ENCODE measurements around the gene SMAD2.

The SMAD2 gene

DNA sequence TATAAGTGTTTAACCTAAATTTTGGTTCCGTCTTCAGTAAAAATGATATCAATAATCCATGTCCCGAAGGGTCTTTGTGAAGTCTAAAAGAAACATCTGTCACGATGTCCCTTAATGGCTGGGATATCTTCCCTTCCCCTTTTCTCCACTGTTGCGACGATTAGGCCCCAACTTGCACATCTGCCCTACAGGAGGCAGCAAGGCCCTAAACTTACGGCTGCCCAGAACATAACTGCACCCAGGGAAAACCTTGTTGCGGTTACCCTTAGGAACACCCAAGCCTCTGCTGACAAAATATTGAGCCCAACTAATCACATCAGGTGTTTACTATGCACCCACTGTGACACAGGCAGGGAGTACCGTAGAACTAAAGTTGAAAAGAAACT lies 1.3 kb upstream of the SMAD2 start:
- no peak for FAIRE-seq

DNA sequence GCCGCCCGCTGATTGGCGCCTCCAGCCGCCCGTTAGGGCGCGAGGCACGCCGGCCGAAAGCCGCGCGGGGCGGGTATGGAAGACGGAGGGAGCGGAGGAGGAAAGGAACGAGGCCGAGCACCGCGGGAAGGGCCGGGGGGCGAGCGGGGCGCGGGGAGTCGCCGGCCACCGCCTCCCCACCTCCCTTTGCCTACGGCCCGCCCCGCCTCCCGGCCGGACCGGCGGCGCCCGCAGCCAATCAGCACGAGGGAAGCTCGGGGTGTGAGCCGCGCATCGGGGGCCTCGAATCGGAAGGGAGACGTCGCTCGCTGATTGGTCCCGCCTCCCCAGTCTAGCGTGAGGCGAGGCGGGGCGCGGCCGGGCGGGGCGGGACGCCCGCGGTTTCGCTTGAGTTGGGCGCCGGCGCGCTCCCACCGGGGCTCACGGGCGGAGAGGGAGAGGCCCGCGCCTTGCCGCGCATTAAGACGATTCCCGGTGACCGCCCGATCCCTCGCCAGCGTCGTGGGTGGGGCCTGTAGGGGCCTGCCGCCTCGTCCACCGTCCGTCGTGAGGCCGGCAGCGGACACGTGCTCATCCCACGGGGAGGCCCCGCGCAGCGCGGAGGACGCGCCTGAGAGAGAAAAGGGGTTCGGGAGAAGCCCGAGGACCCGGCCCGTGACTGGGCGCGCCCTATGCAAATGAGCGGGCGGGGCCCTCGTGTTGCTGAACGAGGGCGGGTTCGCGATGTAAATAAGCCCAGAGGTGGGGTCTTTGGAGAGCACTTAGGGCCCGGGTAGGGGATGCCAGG lies 665 bp upstream of the SMAD2 start:
- FAIRE-seq, result no peak

- FAIRE-seq, result no peak
These were observed 719 bp downstream of the SMAD2 start for GRCh38 chr18:47929681-47930198.

DNA sequence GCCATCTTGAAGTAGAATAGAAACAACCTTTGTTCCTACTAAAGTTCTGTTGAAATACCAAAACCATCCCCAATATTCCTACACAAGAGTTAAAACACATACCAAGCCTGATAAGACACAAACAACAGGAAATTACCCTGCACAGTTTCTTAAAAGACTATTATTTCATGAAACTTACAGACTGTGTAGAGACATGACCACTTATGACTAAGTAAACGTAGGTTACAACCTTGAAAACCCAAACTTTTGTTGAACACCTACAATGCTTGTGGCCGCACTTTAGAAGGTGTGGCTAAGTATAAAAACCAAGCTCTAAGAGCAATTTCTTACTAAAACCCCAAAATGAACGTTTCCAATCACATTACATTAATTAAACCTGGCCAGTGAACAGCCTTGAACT lies 2.0 kb downstream of the SMAD2 start:
- no peak for FAIRE-seq

GRCh38 chr18:47926101-47926850 lies 4.2 kb downstream of the SMAD2 start:
- no peak for FAIRE-seq

GRCh38 chr18:47919916-47920315 lies 10.5 kb downstream of the SMAD2 start:
- FAIRE-seq, result no peak

GRCh38 chr18:47917923-47918610 lies 12.4 kb downstream of the SMAD2 start:
- FAIRE-seq, result no peak

- no peak for FAIRE-seq
These were observed 14.5 kb downstream of the SMAD2 start for GRCh38 chr18:47915930-47916329.

- FAIRE-seq, result no peak
These were observed 15.2 kb downstream of the SMAD2 start for GRCh38 chr18:47915229-47915628.

DNA sequence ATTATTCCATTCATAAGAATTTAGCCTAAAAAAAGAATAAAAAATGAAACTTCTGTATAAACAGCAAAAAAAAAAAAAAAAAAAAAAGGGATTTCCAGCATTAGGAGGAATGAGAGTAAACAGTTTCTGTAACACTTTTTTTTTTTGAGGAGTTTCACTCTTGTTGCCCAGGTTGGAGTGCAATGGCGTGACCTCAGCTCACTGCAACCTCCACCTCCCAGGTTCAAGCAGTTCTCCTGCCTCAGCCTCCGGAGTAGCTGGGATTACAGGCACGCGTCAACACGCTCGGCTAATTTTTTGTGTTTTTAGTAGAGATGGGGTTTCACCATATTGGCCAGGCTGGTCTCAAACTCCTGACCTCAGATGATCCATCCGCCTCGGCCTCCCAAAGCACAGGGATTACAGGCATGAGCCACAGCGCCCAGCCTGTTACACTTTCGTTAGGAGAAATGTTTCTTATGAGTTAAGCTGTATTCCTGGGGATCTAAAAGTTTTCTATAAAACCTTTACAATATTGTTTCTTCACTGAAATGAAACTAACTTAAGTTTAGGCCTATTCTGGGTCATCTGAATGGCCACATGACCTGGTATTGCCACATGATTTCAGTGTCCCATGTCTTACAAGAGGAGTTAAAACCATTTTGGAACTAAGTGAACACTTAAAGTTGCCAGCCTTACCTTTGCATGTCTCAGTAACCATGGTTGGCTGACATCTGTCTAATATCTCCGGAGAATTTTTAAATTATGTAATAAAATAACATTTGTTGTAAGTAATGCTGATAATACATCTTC lies 17.5 kb downstream of the SMAD2 start:
- FAIRE-seq, result no peak

DNA sequence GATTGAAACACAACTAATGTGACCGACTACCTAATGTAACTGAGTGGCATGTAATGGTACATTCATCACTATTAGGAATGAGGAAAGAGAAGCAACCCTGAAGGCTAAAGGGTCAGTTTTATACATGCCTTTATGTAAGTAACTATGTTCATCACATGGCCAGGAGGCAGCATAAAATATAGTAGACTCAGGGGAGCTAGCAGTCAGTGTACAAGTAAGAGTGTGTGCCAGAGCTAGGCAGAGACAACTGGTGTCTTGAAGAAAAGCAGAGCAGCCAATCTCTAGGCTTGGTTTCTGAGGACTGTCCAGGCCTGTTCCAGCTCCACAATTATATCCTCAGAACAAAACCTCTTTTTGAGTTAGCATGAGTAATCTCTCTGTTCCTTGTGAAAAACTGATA lies 18.1 kb downstream of the SMAD2 start:
- FAIRE-seq, result no peak

- FAIRE-seq, result no peak
These were observed 18.6 kb downstream of the SMAD2 start for GRCh38 chr18:47911877-47912276.

- FAIRE-seq, result no peak
These were observed 21.0 kb downstream of the SMAD2 start for GRCh38 chr18:47909484-47909883.

GRCh38 chr18:47908592-47908991 lies 21.9 kb downstream of the SMAD2 start:
- FAIRE-seq, result no peak

DNA sequence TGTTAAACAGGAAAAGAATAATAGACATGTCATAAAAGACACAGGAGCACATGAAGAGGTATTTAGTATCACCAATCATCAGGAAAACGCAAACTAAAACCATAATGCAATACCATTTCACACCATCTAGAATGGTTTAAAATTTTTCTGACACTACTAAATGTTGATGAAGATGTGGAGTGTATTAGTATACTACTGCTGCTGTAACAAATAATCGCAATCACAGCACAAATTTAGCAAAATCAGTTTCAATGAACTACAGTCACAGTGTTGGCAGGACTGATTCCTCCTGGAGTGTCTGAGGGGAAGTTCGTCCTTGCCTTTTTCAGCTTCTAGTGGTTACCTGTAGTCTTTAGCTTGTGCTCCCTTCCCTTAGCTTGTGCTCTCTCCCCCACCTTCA lies 24.1 kb downstream of the SMAD2 start:
- FAIRE-seq, result no peak

- FAIRE-seq, result no peak
These were observed 26.6 kb downstream of the SMAD2 start for GRCh38 chr18:47903809-47904208.

DNA sequence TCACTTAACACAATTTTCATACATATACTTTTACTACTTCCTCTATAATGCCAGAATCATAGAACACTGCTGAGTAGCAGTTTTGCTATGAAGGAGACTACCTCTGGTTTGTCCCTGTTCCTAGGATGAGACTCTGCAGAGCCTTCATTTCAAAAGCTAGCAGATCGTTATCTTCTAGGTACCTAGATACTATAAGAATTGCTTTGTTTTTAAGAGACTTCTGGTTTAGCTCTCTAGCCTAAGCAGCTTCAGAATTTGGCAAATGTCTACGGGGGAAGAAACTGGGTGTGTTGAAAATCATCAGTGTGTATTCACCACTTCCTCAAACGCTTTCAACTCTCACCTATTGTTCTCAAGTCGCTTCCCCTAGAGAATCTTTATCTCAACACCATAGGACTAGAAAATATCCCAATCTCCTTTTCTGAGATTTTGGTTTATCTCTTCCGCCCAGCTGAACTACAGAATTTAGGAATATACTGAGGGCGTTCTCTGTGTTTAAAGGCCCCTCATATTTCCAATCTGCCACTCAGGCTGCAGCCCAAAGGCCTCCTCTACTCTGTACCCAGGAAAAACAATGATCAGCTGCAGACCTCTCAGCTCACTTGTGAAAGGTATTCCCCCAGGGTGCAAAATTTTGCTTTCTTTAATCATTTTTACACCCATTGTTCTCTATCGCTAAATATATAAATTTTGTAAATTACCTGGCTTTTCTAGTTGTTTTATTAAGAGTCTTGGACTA lies 28.7 kb downstream of the SMAD2 start:
- FAIRE-seq, result no peak

GRCh38 chr18:47899107-47899840 lies 31.2 kb downstream of the SMAD2 start:
- FAIRE-seq, result no peak

DNA sequence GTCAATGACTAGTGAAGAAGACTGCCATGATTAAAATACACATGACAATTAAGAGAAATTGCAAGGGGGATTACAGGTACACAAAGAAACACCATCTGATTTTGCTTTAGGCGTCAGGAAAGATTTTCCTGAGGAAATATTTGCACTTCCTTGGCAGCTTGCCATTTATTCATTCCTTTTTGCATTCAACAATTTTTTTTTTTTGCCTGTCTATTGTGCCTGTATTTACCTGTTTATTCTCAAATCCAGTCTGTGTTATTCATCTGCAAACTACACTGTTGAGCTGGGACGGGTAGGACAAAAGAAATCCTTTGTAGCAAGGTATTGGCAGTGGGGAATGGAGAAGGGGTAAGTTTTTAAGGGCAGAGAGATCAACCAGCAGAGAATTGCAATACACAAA lies 31.8 kb downstream of the SMAD2 start:
- no peak for FAIRE-seq

DNA sequence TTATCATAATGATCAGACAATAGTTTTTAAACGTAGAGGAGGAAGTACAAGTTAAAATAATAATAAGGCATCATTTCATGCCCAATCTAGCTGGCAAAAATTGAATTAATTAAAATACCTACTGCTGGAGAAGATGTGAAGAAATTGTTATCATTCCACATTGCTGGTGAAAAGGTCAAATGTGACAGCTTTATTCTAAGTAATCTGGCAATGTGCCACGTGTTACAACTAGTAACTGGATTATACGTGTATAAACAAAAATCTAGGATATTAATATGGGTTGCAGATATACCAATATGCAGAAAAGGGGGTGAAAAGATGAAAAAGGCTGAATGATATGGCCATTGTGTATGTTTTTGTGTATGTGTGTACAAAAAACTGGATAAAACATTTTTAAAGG lies 32.4 kb downstream of the SMAD2 start:
- no peak for FAIRE-seq

DNA sequence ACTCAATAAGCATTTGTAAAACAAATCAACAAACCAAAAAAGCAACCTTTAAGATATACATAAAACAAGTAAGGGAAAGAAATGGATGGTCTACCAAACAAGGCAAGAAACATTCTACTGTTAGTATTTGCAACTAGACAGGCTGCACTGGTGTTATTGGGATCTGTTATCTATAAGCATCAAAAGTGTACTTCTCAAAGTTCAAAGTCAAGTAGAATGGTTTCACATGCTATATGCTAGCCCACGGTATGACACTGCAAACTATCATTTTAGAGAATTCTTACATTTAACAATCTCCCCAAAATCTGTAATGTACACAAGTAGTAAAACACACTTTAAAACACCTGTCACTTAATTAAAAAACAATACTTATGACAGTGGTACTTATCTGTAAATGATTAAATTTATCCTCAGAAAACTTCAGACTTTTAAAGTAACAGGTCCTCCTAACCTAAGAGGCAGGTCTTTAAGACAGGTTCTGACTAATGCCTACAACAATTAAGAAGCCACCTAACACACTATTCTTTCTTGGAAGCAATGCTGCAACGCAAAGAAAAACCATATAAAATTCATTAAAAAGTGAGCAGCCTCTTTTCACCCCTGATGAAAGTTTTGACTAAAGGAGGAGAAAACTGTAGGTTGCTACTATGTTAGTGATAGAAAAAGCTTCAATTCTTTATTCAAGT lies 34.8 kb downstream of the SMAD2 start:
- no peak for FAIRE-seq

Data from A204.1 (cell line).